OCI-LY1 (cell line): ENCODE data around the gene CALM3.

Experiments
- EZH2 ChIP-seq: fragments of 200-600 bp; sonication (generic), shearing (Covaris generic); IDR thresholded peaks from 2 replicates; pipeline ENCODE4 v1.8.0; 2017; ENCODE audit warnings: borderline replicate concordance, mixed run types, mild to moderate bottlenecking, antibody characterized with exemption, low read length, moderate library complexity, mixed read lengths
- TF ChIP-seq, protein P1 (sequence below): fragments of 200-600 bp; sonication (generic), shearing (Covaris generic); IDR thresholded peaks from 2 replicates; pipeline ENCODE4 v1.5.1; 2017; ENCODE audit warnings: mild to moderate bottlenecking, antibody characterized with exemption, low read length, moderate library complexity, mixed read lengths

DNA sequence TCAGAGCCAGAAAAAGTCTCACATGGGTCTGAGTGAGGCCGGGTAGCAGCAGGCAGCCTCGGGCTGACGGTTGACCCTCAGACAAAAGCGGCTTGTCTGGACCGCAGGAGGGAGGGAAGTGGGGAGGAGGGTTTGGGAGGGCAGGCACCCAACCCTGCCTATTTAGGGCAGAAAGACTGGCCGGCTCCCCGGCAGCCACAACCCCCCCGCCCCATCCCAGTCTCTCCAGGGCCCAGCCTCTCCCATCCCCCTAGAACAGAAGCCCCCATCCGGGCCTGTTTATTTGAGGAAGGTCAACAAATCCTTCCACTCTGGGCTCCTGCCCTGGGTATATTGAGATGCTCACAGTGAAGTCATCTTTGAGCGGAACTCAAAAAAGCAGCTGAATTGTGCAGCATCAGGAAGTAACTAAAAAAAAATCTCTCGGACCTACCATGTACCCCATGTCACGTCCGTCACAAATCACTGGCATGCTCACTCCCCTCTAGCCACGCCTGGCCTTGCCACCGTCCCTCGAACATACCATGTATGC, 53.6 kb downstream of the CALM3 start:
- no peak for TF ChIP-seq EZH2
- TF ChIP-seq, protein P1, sequence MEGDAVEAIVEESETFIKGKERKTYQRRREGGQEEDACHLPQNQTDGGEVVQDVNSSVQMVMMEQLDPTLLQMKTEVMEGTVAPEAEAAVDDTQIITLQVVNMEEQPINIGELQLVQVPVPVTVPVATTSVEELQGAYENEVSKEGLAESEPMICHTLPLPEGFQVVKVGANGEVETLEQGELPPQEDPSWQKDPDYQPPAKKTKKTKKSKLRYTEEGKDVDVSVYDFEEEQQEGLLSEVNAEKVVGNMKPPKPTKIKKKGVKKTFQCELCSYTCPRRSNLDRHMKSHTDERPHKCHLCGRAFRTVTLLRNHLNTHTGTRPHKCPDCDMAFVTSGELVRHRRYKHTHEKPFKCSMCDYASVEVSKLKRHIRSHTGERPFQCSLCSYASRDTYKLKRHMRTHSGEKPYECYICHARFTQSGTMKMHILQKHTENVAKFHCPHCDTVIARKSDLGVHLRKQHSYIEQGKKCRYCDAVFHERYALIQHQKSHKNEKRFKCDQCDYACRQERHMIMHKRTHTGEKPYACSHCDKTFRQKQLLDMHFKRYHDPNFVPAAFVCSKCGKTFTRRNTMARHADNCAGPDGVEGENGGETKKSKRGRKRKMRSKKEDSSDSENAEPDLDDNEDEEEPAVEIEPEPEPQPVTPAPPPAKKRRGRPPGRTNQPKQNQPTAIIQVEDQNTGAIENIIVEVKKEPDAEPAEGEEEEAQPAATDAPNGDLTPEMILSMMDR = no peak
